ENCODE measurements around the gene FAM228B. TPM values are rescaled to one million over a fixed set of nuclear protein-coding genes. Genes with fewer than 3 reads are reported as not detected.

Gene FAM228B
- total RNA-seq, 4 donors from 2014 or later, result 22.6 to 41.4 (median 33.8) TPM

- Histone ChIP-seq H3K9me3 (no peaks in the 10 kb centered on the region), H3K27ac (replicated peaks in 1 of 4) (no peak overlapping the region), H3K27me3 (no peaks in the 10 kb centered on the region), H3K36me3 (peaks cover 21 to 51% (median 31%) of the 10 kb centered on the region in 4 donors), H3K4me3 (no peak overlapping the region), H3K4me1 (no peaks in the 10 kb centered on the region)
- TF ChIP-seq CTCF (IDR thresholded peaks at IDR 0.05) (no peak), EP300 (IDR thresholded peaks at IDR 0.05) (no peak), POLR2AphosphoS5 (IDR thresholded peaks at IDR 0.05) (no peak), POLR2A (IDR thresholded peaks at IDR 0.05; ENCODE audit: low read depth) (no peak)
- DNase-seq (ENCODE audit: extremely low spot score), result no peak
- 100% methylated on average over 1 of the region's 3 CpGs for WGBS
- intact Hi-C loops (cut with DNase I), result no loop called here
Measured at GRCh38 chr2:24200799-24201198, 77.5 kb downstream of the FAM228B start.

GRCh38 chr2:24203029-24203786, 79.9 kb downstream of the FAM228B start:
- no peak overlapping the region for H3K27ac ChIP-seq (replicated peaks in 1 of 4)
- no peaks in the 10 kb centered on the region for H3K4me1 ChIP-seq
- intact Hi-C loops (cut with DNase I), result no loop called here
- peaks cover 40 to 75% (median 53%) of the 10 kb centered on the region in 4 donors for H3K36me3 ChIP-seq
- no peaks in the 10 kb centered on the region for H3K9me3 ChIP-seq
- H3K4me3 ChIP-seq, result no peak overlapping the region
- WGBS, result 83% methylated on average over 19 of the region's 19 CpGs
- DNase-seq (ENCODE audit: extremely low spot score), result no peak
- H3K27me3 ChIP-seq, result no peaks in the 10 kb centered on the region
- TF ChIP-seq POLR2AphosphoS5 (IDR thresholded peaks at IDR 0.05), result no peak
- TF ChIP-seq EP300 (IDR thresholded peaks at IDR 0.05), result no peak

GRCh38 chr2:24203787-24204150, 80.5 kb downstream of the FAM228B start:
- H3K36me3 ChIP-seq, result peaks cover 44 to 80% (median 59%) of the 10 kb centered on the region in 4 donors
- 73% methylated on average over 5 of the region's 5 CpGs for WGBS

GRCh38 chr2:24204505-24204904, 81.2 kb downstream of the FAM228B start:
- Histone ChIP-seq H3K27me3 (no peaks in the 10 kb centered on the region), H3K4me3 (no peak overlapping the region), H3K9me3 (no peaks in the 10 kb centered on the region), H3K4me1 (no peaks in the 10 kb centered on the region), H3K36me3 (peaks cover 52 to 88% (median 66%) of the 10 kb centered on the region in 4 donors), H3K27ac (replicated peaks in 1 of 4) (no peak overlapping the region)
- intact Hi-C loops (cut with DNase I), result no loop called here
- WGBS, result 95% methylated on average over 7 of the region's 12 CpGs
- no peak for DNase-seq (ENCODE audit: extremely low spot score)
- TF ChIP-seq POLR2AphosphoS5 (IDR thresholded peaks at IDR 0.05), result no peak
- no peak for TF ChIP-seq EP300 (IDR thresholded peaks at IDR 0.05)
- no peak for TF ChIP-seq POLR2A (IDR thresholded peaks at IDR 0.05; ENCODE audit: low read depth)
- TF ChIP-seq CTCF (IDR thresholded peaks at IDR 0.05), result no peak

More at GRCh38 chr2:24203787-24204150, 80.5 kb downstream of the FAM228B start:
- Histone ChIP-seq H3K4me1 (no peaks in the 10 kb centered on the region), H3K27ac (replicated peaks in 1 of 4) (no peak overlapping the region), H3K9me3 (no peaks in the 10 kb centered on the region), H3K4me3 (no peak overlapping the region), H3K27me3 (no peaks in the 10 kb centered on the region)
- intact Hi-C loops (cut with DNase I), result no loop called here
- TF ChIP-seq POLR2AphosphoS5 (IDR thresholded peaks at IDR 0.05) (no peak), POLR2A (IDR thresholded peaks at IDR 0.05; ENCODE audit: low read depth) (no peak), CTCF (IDR thresholded peaks at IDR 0.05) (no peak), EP300 (IDR thresholded peaks at IDR 0.05) (no peak)
- DNase-seq (ENCODE audit: extremely low spot score), result no peak

GRCh38 chr2:24205131-24205530, 81.9 kb downstream of the FAM228B start:
- intact Hi-C loops (cut with DNase I), result no loop called here
- Histone ChIP-seq H3K36me3 (peaks cover 58 to 90% (median 72%) of the 10 kb centered on the region in 4 donors), H3K4me1 (no peaks in the 10 kb centered on the region), H3K9me3 (no peaks in the 10 kb centered on the region), H3K27me3 (no peaks in the 10 kb centered on the region), H3K27ac (replicated peaks in 1 of 4) (no peak overlapping the region), H3K4me3 (no peak overlapping the region)
- WGBS, result 82% methylated on average over 3 of the region's 4 CpGs
- no peak for TF ChIP-seq POLR2AphosphoS5 (IDR thresholded peaks at IDR 0.05)
- no peak for TF ChIP-seq POLR2A (IDR thresholded peaks at IDR 0.05; ENCODE audit: low read depth)
- no peak for TF ChIP-seq CTCF (IDR thresholded peaks at IDR 0.05)
- TF ChIP-seq EP300 (IDR thresholded peaks at IDR 0.05), result no peak
- no peak for DNase-seq (ENCODE audit: extremely low spot score)
